Endometrium (tissue), 2 donors: ENCODE data around the gene CAPS.
"Not testable (repeated sequence)": the region's sequence is repeated elsewhere in the genome, so short reads cannot be mapped to it uniquely, and the experiment has no call there.

Source experiments
- FAIRE-seq: peaks from 2 replicates; lab custom pipeline; 2012; peaks lifted over from hg19 to GRCh38; lab: Jason Lieb, UNC
- donor health status: control.
- donor health status: control.

The CAPS gene

GRCh38 chr19:5913739-5914357 lies at the start of gene CAPS:
TSS of gene CAPS (plus strand) at chr19:5914254. CDS start at chr19:5914407, 153 bp downstream.
- FAIRE-seq: no peak

- no peak for FAIRE-seq
These were observed 49.1 kb upstream of the CAPS start for GRCh38 chr19:5864725-5865486.

- no peak for FAIRE-seq
These were observed 48.3 kb upstream of the CAPS start for GRCh38 chr19:5865772-5866171.

GRCh38 chr19:5867201-5868136 lies 46.6 kb upstream of the CAPS start:
- no peak for FAIRE-seq

GRCh38 chr19:5870986-5871394 lies 43.1 kb upstream of the CAPS start:
- FAIRE-seq: no peak

- no peak for FAIRE-seq
These were observed 40.3 kb upstream of the CAPS start for GRCh38 chr19:5873617-5874199.

- not testable (repeated sequence) for FAIRE-seq
These were observed 39.6 kb upstream of the CAPS start for GRCh38 chr19:5874496-5874895.

- no peak for FAIRE-seq
These were observed 36.6 kb upstream of the CAPS start for GRCh38 chr19:5877427-5877826.

GRCh38 chr19:5877882-5878281 lies 36.2 kb upstream of the CAPS start:
- no peak for FAIRE-seq

- FAIRE-seq: no peak
These were observed 33.9 kb upstream of the CAPS start for GRCh38 chr19:5880196-5880595.

GRCh38 chr19:5880604-5881078 lies 33.4 kb upstream of the CAPS start:
- no peak for FAIRE-seq

- no peak for FAIRE-seq
These were observed 32.3 kb upstream of the CAPS start for GRCh38 chr19:5881543-5882299.

GRCh38 chr19:5882421-5882968 lies 31.6 kb upstream of the CAPS start:
- no peak for FAIRE-seq

GRCh38 chr19:5883157-5883873 lies 30.7 kb upstream of the CAPS start:
- FAIRE-seq: not testable (repeated sequence)

GRCh38 chr19:5884065-5884811 lies 29.8 kb upstream of the CAPS start:
- FAIRE-seq: not testable (repeated sequence)

GRCh38 chr19:5889288-5889971 lies 24.6 kb upstream of the CAPS start:
- FAIRE-seq: no peak

- no peak for FAIRE-seq
These were observed 24.0 kb upstream of the CAPS start for GRCh38 chr19:5890099-5890498.

- FAIRE-seq: no peak
These were observed 22.5 kb upstream of the CAPS start for GRCh38 chr19:5891572-5891937.
